Osteocyte (in vitro differentiated cells): ENCODE results near the gene DOCK2. TPM values are rescaled to one million over a fixed set of nuclear protein-coding genes. Genes with fewer than 3 reads are reported as not detected.

Source experiments
- DNase-seq: peaks from one replicate; pipeline ENCODE4 v3.0.0; 2021; ENCODE audit warnings: mixed read lengths; ENCODE audit not compliant: unreplicated experiment; ENCODE audit errors: extremely low spot score
- H3K27ac Mint-ChIP-seq: one replicate; pipeline ENCODE4 v1.8.0; 2021; ENCODE audit warnings: mild to moderate bottlenecking, mixed read lengths; ENCODE audit not compliant: unreplicated experiment
- H3K27me3 Mint-ChIP-seq: one replicate; pipeline ENCODE4 v1.8.0; 2021; ENCODE audit warnings: mixed read lengths; ENCODE audit not compliant: unreplicated experiment
- H3K36me3 Mint-ChIP-seq: one replicate; pipeline ENCODE4 v1.8.0; 2021; ENCODE audit warnings: mixed read lengths; ENCODE audit not compliant: unreplicated experiment
- H3K4me1 Mint-ChIP-seq: one replicate; pipeline ENCODE4 v1.8.0; 2021; ENCODE audit warnings: mixed read lengths; ENCODE audit not compliant: unreplicated experiment
- H3K4me3 Mint-ChIP-seq: one replicate; pipeline ENCODE4 v1.8.0; 2021; ENCODE audit warnings: mild to moderate bottlenecking, moderate library complexity, mixed read lengths; ENCODE audit not compliant: unreplicated experiment
- H3K9me3 Mint-ChIP-seq: one replicate; pipeline ENCODE4 v1.8.0; 2021; ENCODE audit warnings: mixed read lengths; ENCODE audit not compliant: unreplicated experiment
- CTCF ChIP-seq: fragments of 200-600 bp; sonication (generic); IDR thresholded peaks from 2 replicates; pipeline ENCODE4 v1.5.0; 2021; ENCODE audit warnings: antibody characterized with exemption, mild to moderate bottlenecking, moderate library complexity
- total RNA-seq: library from RNA; stranded (reverse); gene quantifications from 2 replicates; pipeline ENCODE4 v1.2.1, GENCODE V29; 2021

The DOCK2 gene
- total RNA-seq, 1 donor from 2014 or later, result 11.6 TPM

DNA sequence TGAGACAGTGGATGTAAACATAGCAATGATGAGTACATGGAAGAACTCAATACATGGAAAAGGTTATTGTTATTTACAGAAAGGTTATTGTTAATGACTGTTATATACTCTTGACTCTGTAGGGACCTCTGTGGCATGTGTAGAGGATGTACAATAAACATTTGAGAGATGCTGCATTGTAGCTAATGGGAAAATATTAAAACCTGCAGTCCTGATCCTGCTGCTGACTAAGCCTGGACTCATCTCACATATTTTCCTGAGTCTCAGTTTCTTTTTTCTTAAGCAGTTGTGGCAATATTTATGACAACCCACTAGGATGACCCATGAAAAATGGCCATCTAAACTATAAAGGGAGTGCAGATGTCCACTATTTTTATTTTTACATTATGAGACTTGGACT, 75.4 kb downstream of the DOCK2 start:
- H3K27ac Mint-ChIP-seq, result no peak overlapping the region
- H3K36me3 Mint-ChIP-seq, result peaks cover 2% of the 10 kb centered on the region
- no peaks in the 10 kb centered on the region for H3K27me3 Mint-ChIP-seq
- no peak for DNase-seq
- no peak overlapping the region for H3K4me3 Mint-ChIP-seq
- no peaks in the 10 kb centered on the region for H3K9me3 Mint-ChIP-seq
- no peak for TF ChIP-seq CTCF
- peaks cover 22% of the 10 kb centered on the region for H3K4me1 Mint-ChIP-seq

- Mint-ChIP-seq H3K36me3 (peaks cover 6% of the 10 kb centered on the region), H3K9me3 (no peaks in the 10 kb centered on the region), H3K27ac (no peak overlapping the region), H3K4me3 (no peak overlapping the region), H3K4me1 (peaks cover 19% of the 10 kb centered on the region), H3K27me3 (no peaks in the 10 kb centered on the region)
- TF ChIP-seq CTCF, result no peak
- no peak for DNase-seq
Measured at GRCh38 chr5:169716287-169716686, 79.2 kb downstream of the DOCK2 start.

DNA sequence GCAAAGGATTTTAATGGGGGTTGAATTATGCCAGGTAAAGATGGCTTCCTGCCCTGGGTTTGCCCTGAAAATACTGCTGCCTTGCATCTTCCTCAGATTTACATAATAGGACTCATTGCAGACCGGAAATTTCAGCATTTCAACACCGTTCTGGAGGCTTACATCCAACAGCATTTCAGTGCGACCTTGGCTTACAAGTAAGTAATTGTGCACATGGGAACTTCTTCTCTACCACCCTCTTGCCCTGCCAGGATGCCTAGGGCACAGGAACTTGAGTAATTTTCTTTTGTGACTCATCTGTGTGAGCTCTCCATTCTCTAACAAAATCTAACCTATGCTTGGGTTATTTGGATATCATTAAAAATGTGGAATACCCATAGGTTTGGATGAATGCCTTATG, 80.2 kb downstream of the DOCK2 start:
- H3K9me3 Mint-ChIP-seq, result no peaks in the 10 kb centered on the region
- H3K4me3 Mint-ChIP-seq, result no peak overlapping the region
- peaks cover 17% of the 10 kb centered on the region for H3K4me1 Mint-ChIP-seq
- DNase-seq, result no peak
- peaks cover 10% of the 10 kb centered on the region for H3K36me3 Mint-ChIP-seq
- no peak for TF ChIP-seq CTCF
- H3K27me3 Mint-ChIP-seq, result no peaks in the 10 kb centered on the region
- H3K27ac Mint-ChIP-seq, result no peak overlapping the region

GRCh38 chr5:169719360-169720314, 82.6 kb downstream of the DOCK2 start:
- Mint-ChIP-seq H3K4me1 (peaks cover 17% of the 10 kb centered on the region), H3K27me3 (no peaks in the 10 kb centered on the region), H3K36me3 (peaks cover 8% of the 10 kb centered on the region), H3K9me3 (no peaks in the 10 kb centered on the region), H3K27ac (no peak overlapping the region), H3K4me3 (no peak overlapping the region)
- DNase-seq, result no peak
- no peak for TF ChIP-seq CTCF

DNA sequence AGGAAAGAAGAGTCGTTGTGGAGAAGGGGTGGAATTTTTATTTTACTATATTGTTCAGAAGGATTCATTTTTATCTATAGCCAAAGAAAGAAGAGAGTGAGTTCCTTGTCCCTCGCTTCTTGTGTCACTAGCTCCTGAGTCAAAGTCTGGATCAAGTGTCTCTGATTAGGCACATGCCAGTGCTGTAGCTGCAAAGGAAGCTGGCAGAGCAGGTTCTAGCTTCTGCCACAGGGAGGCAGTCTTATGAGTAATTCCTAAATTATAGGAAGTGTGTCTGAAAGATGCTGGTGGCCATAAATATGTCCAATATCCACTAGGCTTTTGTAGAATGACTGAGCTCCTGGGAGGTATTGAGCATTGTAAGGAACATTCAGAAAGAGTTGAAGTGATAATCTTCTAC, 84.7 kb downstream of the DOCK2 start:
- Mint-ChIP-seq H3K4me1 (peaks cover 8% of the 10 kb centered on the region), H3K27me3 (no peaks in the 10 kb centered on the region), H3K27ac (no peak overlapping the region), H3K36me3 (peaks cover 8% of the 10 kb centered on the region), H3K9me3 (no peaks in the 10 kb centered on the region), H3K4me3 (no peak overlapping the region)
- no peak for DNase-seq
- no peak for TF ChIP-seq CTCF
